ENCODE measurements around the gene DLL3.
A peak's percentile ranks its signal among the peaks of the same experiment; 100 is the strongest.

The DLL3 gene

GRCh38 chr19:39517432-39517831 lies 18.7 kb downstream of the DLL3 start:
- no peak for DNase-seq (ENCODE audit: low spot score)

DNA sequence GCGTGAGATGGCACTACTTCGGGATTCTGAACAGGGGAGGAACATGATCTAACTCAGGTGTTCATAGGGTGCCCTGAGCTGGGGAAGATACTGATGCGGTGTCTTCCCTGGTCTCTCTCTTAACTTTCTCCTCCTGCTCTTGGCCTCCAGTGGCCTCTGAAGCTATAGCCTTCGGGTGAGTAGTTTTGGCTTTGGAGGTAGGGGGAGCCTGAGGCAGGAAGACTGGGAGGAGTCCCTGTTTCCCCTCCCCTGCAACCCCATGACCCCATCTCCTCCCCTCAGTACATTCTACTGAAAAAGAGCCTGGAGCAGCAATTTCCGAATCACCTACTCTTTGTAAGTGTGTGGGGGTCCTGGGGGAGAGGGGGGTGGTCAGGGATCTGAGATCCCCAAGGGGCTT lies 19.7 kb downstream of the DLL3 start:
- no peak for DNase-seq (ENCODE audit: low spot score)

GRCh38 chr19:39518975-39519374 lies 20.2 kb downstream of the DLL3 start:
- no peak for DNase-seq (ENCODE audit: low spot score)

DNA sequence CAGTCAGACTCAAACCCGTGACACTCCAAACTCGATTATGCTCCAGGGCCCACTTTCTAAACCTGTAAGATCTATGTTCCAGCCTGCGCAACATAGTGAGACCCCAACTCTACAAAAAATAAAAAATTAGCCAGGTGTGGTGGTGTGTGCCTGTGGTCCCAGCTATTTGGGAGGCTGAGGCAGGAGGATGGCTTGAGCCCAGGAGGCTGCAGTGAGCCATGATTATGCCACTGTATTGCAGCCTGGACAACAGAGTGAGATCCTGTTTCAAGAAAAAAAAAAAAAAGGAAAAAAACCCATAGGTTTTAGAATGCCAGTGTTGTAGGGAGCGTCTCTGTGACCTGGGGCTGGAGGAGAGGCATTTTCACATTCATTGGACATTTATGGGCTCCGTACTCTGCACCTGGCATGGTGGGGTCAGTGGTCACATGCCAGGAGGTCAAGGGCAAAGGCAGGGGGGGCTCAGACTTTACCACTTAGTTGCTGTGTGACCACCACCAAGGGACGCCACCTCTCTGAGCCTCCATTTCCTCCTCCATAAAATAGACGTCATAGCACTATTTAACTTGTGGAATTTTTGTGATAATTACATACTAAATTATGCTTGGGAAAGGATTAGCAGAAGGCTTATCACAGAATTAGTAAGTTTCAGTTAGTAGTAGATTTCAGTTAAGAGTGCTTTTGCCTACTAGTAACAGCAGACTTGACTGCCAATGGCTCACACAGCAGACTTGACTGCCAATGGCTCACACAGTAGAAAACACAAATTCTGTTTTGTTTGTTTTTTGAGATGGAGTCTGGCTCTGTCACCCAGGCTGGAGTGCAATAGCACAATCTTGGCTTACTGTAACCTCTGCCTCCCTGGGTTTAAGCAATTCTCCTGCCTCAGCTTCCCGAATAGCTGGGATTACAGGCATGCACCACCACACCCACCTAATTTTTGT lies 22.1 kb downstream of the DLL3 start:
- DNase-seq (ENCODE audit: low spot score), result no peak

- DNase-seq (ENCODE audit: low spot score), result no peak
These were observed 25.7 kb downstream of the DLL3 start for GRCh38 chr19:39524495-39524894.

- no peak for DNase-seq (ENCODE audit: low spot score)
These were observed 26.5 kb downstream of the DLL3 start for GRCh38 chr19:39525205-39525604.

GRCh38 chr19:39531834-39532232 lies 33.1 kb downstream of the DLL3 start:
- no peak for DNase-seq (ENCODE audit: low spot score)

DNA sequence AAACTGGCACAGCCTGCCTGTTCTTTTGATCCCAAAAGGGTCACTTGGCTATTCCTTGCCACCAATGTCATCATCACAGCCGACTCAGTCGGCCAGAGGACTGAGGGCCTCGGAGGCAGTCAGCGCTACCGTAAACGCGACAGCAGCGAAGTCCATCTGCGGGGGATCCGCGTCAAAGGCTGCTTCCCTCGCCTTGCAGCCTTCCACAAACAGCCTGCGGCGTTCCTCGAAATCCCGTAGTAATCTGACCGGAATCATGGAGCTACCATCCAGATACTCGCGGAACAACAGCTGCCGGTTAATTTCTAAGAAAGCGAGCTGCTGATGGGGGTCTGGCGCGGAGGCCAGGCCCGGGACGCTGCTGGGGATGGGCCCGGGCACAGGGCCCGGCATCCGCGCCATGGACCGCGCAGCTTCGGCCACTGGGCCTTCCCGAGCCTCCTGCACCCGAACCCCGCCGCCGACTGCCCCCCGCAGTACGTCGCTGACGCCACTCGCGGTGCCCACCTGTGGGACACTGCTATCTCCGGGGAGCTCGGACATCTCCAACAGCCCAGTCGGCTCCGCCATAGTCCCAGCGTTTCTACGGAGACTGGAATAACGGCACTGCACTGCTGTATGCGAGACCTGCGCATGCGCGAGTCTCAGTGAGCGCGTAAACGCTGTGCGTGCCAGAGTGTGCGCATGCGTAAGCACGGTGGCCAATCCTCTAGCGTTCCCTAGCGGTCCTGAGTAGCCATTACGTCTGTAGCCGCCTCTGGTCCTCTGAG lies 33.7 kb downstream of the DLL3 start, which contains the start of gene EID2B:
Gene EID2B, minus strand, starts transcription at position 620 of the 770 bp plus-strand sequence. Its CDS starts 50 bp downstream, at position 570.
- DNase-seq (ENCODE audit: low spot score), result peak; percentile 95

- DNase-seq (ENCODE audit: low spot score), result no peak
These were observed 34.3 kb downstream of the DLL3 start for GRCh38 chr19:39533003-39533512.

GRCh38 chr19:39533791-39534190 lies 35.0 kb downstream of the DLL3 start:
- no peak for DNase-seq (ENCODE audit: low spot score)

- DNase-seq (ENCODE audit: low spot score), result no peak
These were observed 40.4 kb downstream of the DLL3 start for GRCh38 chr19:39539165-39539517.

DNA sequence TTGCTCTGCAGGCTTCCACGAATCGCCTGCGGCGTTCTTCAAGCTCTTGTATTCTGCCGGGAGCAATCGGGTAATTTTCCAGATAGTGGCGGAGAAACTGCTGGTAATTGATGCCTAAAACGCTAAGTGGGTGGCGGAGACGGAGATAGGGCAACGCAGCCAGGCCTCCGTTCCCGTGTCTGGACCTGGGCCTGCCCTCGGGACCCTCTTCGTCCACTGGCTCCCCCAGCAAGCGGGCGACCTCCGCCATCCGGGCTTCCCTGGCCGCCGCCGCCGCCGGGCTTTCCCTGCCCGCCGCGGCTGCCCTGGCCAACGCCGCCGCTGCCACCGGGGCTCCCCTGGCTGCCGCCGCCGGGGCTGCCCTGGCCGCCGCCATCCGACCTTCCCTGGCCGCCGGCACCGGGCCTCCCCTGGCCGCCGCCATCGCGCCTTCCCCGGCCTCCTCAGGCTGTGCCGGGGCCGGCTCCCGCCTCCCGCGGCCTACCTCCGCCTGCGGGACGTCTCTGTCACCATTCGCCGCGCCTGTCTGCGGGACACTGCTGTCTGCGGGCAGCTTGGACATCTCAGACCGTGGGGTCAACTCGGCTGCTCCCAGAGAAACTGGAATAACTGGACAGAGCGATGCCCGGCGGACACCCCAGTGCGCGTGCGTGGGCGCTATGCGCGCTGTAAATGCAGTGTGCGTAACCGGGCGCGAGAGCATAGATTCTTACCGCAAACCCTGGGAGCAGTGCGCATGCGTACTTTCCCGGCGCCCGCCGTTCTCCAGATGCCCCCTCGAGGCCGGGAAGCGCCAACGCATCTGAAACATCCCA lies 41.0 kb downstream of the DLL3 start, which contains the start of gene EID2:
Gene EID2, minus strand, starts transcription at position 644 of the 815 bp plus-strand sequence. Its CDS starts 82 bp downstream, at position 562.
- DNase-seq (ENCODE audit: low spot score), result peak; percentile 97

DNA sequence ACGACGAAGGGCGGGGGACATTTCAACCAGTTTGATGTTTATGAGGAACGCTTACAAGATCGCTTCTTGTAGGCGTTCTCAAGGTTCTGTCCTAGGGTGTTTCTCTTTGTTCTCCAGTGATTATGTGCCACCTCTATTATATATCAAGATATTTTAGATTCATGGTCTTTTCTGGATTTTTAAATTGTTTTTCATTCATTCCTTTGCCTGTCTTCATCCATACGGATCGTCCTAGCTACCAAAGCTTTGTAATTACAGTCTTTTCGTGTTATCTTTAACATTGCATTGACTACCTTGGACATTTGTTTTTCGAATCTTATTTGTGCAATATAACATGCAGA lies 41.6 kb downstream of the DLL3 start:
- DNase-seq (ENCODE audit: low spot score), result no peak

- no peak for DNase-seq (ENCODE audit: low spot score)
These were observed 43.5 kb downstream of the DLL3 start for GRCh38 chr19:39542206-39542605.

DNA sequence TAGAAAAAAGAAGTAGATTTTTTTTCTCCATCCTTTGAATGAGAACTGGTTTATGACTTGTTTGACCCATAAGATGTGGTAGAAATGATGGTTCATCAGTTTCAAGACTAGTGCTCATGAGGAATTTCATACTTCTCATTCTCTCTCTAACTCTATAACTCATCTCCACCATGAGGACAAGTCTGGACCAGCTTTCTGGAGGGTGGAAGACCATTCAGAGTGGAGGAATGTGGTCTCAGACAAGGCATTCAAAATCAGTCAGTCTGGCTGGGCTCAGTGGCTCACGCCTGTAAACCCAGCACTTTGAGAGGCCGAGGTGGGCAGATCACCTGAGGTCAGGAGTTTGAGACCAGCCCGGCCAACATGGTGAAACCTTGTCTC lies 44.7 kb downstream of the DLL3 start:
- no peak for DNase-seq (ENCODE audit: low spot score)

- DNase-seq (ENCODE audit: low spot score), result no peak
These were observed 45.6 kb downstream of the DLL3 start for GRCh38 chr19:39544226-39544903.

DNA sequence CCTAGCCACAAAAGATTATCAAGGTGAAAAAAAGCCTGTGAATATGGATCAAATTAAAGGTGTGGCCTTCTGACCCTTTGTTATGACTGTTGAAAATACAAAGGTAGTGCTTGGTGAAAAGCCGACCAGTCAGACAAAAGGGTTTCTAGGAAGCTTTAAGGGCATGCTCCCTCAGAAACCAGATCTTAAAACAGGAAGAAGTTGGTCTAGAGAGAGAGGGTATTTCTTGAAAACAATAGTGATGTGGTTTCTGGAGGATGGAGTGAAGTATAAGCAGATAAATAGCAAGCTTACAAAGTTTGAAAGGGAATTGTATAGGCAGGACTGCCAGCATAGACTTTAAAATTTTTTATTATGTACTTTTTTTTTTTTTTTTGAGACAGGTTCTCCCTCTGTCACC lies 46.2 kb downstream of the DLL3 start:
- no peak for DNase-seq (ENCODE audit: low spot score)

- no peak for DNase-seq (ENCODE audit: low spot score)
These were observed 47.9 kb downstream of the DLL3 start for GRCh38 chr19:39546599-39546998.

DNA sequence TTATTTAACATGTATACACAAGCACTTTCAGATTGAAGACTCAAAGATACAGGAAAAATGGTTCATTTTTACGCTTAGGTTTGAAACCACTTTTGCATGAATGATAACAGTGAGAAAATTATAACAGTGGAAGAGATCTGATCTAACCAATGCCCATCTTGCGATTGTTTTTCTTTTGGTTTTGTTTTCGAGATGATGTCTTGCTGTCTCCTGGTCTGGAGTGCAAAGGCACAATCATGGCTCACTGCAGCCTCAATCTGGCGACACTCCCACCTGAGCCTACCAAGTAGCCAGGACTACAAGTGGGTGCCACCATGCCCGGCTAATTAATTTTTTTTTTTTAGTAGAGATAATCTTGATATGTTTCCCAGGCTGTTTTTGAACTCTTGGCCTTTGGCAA lies 51.5 kb downstream of the DLL3 start:
- DNase-seq (ENCODE audit: low spot score), result no peak

- no peak for DNase-seq (ENCODE audit: low spot score)
These were observed 54.4 kb downstream of the DLL3 start for GRCh38 chr19:39553082-39553652.

- DNase-seq (ENCODE audit: low spot score), result no peak
These were observed 56.1 kb downstream of the DLL3 start for GRCh38 chr19:39554701-39555311.

Measured in D341Med (cell line).